Measurements from ENCODE around the gene TMIGD3. TPM values are rescaled to one million over a fixed set of nuclear protein-coding genes. Genes with fewer than 3 reads are reported as not detected.

The TMIGD3 gene
- total RNA-seq, 1 experiment from 2014 or later, result not detected

DNA sequence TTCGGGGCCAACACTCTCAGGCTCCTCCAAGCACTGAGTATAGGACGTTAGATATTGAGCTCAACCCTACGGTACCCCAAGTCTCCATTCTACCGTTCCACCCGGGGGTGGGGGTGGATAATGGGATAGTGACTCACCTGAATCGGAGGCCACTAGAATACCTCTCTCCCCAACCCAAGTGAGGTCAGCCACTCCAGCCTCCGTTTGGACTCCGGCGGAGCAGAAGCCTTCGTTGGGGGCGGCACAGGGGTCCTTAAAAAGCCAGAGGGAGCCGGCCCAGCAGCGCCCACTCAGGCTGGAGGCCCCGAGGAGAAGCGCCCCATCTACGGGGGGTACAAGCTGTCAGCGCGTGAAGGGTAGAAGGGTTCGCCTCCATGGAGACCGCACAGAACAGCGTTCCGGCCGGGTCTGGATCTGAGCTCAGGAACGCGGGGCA is 54.9 kb downstream of the TMIGD3 start:
- POLR2A ChIA-PET, result interaction anchor here (0.7 to 1.0 kb wide), 4 partner anchors 12 to 558 kb away, joined by 3 to 8 read pairs (median 4); no protein-coding TSS in a partner anchor
- peaks cover 31% of the 10 kb centered on the region for H3K4me1 Mint-ChIP-seq
- no peak for DNase-seq (ENCODE audit: low spot score)

DNA sequence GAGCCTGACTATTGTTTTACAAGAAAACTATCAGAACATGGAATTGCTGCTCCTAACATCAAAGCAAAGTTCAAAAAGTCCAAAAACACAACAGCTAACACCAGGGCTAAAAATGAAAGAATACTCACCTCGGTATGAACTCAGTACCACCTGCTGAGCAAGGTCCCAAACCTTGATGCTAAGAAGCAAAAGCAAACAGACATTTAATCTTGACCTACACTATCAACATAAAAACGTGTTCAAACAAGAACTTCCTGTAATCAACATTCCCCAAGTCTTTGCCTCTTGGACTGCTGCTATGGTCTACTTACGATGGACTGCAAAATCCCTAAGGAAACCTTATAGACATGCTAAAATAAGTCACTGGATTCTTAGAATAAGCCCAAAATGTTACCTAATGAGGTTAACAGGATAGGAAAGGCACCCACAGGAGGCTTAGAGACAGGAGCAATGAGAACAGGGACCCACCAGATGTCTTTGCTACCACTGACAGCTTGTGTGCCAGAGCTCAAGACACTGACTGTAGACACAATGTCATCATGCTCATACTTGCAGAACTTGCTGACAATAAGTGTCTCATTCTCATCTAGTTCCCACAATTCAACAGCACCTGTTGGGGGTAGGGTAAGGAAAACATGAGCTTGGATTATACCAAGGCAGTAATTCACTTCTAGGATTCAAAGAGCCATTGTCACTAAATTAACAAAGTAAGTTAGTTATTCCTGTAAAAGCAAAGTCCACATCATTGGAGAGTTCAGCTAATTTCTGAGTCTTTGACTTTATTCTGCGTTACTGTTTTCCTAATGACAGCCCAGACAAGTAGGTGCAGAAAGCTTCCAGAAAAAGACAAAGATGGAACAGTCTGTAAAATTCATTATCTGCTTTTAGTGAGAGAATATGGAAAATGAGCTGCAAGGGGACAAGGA is 56.2 kb downstream of the TMIGD3 start:
- ChIA-PET POLR2A (interaction anchor here (0.7 kb wide), 1 partner anchor 230 kb away, joined by 3 read pairs; no protein-coding TSS in a partner anchor), CTCF (no interaction called here)
- Mint-ChIP-seq H3K4me3 (peak overlapping the region; percentile 100), H3K4me1 (peaks cover 31% of the 10 kb centered on the region), H3K27me3 (ENCODE audit: low read depth) (no peaks in the 10 kb centered on the region), H3K9me3 (no peaks in the 10 kb centered on the region), H3K36me3 (peaks cover 47% of the 10 kb centered on the region), H3K27ac (no peak overlapping the region)
- DNase-seq (ENCODE audit: low spot score) (no peak), ATAC-seq (no peak)
- TF ChIP-seq, protein P1, sequence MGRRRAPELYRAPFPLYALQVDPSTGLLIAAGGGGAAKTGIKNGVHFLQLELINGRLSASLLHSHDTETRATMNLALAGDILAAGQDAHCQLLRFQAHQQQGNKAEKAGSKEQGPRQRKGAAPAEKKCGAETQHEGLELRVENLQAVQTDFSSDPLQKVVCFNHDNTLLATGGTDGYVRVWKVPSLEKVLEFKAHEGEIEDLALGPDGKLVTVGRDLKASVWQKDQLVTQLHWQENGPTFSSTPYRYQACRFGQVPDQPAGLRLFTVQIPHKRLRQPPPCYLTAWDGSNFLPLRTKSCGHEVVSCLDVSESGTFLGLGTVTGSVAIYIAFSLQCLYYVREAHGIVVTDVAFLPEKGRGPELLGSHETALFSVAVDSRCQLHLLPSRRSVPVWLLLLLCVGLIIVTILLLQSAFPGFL (CRISPR knock-in tag; IDR thresholded peaks at IDR 0.05; ENCODE audit: borderline replicate concordance), result no peak
- TF ChIP-seq ZBTB21 (CRISPR knock-in tag; IDR thresholded peaks at IDR 0.05; ENCODE audit: borderline replicate concordance) (no peak), CREM (CRISPR knock-in tag; IDR thresholded peaks at IDR 0.05) (no peak), RORB (CRISPR knock-in tag; IDR thresholded peaks at IDR 0.05) (no peak), CREB1 (CRISPR knock-in tag; IDR thresholded peaks at IDR 0.05) (no peak), ZNF219 (CRISPR knock-in tag; IDR thresholded peaks at IDR 0.05; ENCODE audit: borderline replicate concordance) (no peak), NR1H2 (CRISPR knock-in tag; IDR thresholded peaks at IDR 0.05) (no peak), JAZF1 (CRISPR knock-in tag; IDR thresholded peaks at IDR 0.05) (no peak), KAT7 (CRISPR knock-in tag; IDR thresholded peaks at IDR 0.05; ENCODE audit: borderline replicate concordance) (no peak), ZNF232 (CRISPR knock-in tag; IDR thresholded peaks at IDR 0.05) (no peak), ZNF416 (CRISPR knock-in tag; IDR thresholded peaks at IDR 0.05) (no peak)
- TF ChIP-seq, protein P2, sequence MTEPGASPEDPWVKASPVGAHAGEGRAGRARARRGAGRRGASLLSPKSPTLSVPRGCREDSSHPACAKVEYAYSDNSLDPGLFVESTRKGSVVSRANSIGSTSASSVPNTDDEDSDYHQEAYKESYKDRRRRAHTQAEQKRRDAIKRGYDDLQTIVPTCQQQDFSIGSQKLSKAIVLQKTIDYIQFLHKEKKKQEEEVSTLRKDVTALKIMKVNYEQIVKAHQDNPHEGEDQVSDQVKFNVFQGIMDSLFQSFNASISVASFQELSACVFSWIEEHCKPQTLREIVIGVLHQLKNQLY (CRISPR knock-in tag; IDR thresholded peaks at IDR 0.05), result no peak
- TF ChIP-seq, protein P3, sequence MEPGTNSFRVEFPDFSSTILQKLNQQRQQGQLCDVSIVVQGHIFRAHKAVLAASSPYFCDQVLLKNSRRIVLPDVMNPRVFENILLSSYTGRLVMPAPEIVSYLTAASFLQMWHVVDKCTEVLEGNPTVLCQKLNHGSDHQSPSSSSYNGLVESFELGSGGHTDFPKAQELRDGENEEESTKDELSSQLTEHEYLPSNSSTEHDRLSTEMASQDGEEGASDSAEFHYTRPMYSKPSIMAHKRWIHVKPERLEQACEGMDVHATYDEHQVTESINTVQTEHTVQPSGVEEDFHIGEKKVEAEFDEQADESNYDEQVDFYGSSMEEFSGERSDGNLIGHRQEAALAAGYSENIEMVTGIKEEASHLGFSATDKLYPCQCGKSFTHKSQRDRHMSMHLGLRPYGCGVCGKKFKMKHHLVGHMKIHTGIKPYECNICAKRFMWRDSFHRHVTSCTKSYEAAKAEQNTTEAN (CRISPR knock-in tag; IDR thresholded peaks at IDR 0.05), result no peak
- TF ChIP-seq, protein P4, sequence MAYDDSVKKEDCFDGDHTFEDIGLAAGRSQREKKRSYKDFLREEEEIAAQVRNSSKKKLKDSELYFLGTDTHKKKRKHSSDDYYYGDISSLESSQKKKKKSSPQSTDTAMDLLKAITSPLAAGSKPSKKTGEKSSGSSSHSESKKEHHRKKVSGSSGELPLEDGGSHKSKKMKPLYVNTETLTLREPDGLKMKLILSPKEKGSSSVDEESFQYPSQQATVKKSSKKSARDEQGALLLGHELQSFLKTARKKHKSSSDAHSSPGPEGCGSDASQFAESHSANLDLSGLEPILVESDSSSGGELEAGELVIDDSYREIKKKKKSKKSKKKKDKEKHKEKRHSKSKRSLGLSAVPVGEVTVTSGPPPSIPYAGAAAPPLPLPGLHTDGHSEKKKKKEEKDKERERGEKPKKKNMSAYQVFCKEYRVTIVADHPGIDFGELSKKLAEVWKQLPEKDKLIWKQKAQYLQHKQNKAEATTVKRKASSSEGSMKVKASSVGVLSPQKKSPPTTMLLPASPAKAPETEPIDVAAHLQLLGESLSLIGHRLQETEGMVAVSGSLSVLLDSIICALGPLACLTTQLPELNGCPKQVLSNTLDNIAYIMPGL (CRISPR knock-in tag; IDR thresholded peaks at IDR 0.05), result no peak
- TF ChIP-seq, protein P5, sequence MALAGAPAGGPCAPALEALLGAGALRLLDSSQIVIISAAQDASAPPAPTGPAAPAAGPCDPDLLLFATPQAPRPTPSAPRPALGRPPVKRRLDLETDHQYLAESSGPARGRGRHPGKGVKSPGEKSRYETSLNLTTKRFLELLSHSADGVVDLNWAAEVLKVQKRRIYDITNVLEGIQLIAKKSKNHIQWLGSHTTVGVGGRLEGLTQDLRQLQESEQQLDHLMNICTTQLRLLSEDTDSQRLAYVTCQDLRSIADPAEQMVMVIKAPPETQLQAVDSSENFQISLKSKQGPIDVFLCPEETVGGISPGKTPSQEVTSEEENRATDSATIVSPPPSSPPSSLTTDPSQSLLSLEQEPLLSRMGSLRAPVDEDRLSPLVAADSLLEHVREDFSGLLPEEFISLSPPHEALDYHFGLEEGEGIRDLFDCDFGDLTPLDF (CRISPR knock-in tag; IDR thresholded peaks at IDR 0.05), result no peak
- TF ChIP-seq, protein P6, sequence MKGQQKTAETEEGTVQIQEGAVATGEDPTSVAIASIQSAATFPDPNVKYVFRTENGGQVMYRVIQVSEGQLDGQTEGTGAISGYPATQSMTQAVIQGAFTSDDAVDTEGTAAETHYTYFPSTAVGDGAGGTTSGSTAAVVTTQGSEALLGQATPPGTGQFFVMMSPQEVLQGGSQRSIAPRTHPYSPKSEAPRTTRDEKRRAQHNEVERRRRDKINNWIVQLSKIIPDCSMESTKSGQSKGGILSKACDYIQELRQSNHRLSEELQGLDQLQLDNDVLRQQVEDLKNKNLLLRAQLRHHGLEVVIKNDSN (CRISPR knock-in tag; IDR thresholded peaks at IDR 0.05), result no peak
- TF ChIP-seq, protein P7, sequence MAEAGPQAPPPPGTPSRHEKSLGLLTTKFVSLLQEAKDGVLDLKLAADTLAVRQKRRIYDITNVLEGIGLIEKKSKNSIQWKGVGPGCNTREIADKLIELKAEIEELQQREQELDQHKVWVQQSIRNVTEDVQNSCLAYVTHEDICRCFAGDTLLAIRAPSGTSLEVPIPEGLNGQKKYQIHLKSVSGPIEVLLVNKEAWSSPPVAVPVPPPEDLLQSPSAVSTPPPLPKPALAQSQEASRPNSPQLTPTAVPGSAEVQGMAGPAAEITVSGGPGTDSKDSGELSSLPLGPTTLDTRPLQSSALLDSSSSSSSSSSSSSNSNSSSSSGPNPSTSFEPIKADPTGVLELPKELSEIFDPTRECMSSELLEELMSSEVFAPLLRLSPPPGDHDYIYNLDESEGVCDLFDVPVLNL (CRISPR knock-in tag; IDR thresholded peaks at IDR 0.05; ENCODE audit: borderline replicate concordance, low read depth), result no peak
- TF ChIP-seq, protein P8, sequence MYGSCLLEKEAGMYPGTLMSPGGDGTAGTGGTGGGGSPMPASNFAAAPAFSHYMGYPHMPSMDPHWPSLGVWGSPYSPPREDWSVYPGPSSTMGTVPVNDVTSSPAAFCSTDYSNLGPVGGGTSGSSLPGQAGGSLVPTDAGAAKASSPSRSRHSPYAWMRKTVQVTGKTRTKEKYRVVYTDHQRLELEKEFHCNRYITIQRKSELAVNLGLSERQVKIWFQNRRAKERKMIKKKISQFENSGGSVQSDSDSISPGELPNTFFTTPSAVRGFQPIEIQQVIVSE (CRISPR knock-in tag; IDR thresholded peaks at IDR 0.05; ENCODE audit: borderline replicate concordance), result no peak
- TF ChIP-seq, protein P9, sequence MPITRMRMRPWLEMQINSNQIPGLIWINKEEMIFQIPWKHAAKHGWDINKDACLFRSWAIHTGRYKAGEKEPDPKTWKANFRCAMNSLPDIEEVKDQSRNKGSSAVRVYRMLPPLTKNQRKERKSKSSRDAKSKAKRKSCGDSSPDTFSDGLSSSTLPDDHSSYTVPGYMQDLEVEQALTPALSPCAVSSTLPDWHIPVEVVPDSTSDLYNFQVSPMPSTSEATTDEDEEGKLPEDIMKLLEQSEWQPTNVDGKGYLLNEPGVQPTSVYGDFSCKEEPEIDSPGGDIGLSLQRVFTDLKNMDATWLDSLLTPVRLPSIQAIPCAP (CRISPR knock-in tag; IDR thresholded peaks at IDR 0.05), result no peak

More for the DNA sequence above, 54.9 kb downstream of the TMIGD3 start:
- Mint-ChIP-seq H3K36me3 (peaks cover 36% of the 10 kb centered on the region), H3K27ac (peak overlapping the region; percentile 7; the same call in 1 of the 2 replicates), H3K9me3 (no peaks in the 10 kb centered on the region), H3K4me3 (peak overlapping the region; percentile 100), H3K27me3 (ENCODE audit: low read depth) (no peaks in the 10 kb centered on the region)
- CTCF ChIA-PET, result interaction anchor here (0.7 to 1.5 kb wide), 6 partner anchors 32 to 226 kb away, joined by 3 to 14 read pairs (median 5); no protein-coding TSS in a partner anchor
- ATAC-seq, result no peak
- TF ChIP-seq NR2C2 (CRISPR knock-in tag; IDR thresholded peaks at IDR 0.05) (no peak), TEAD4 (CRISPR knock-in tag; IDR thresholded peaks at IDR 0.05) (no peak), CBFB (CRISPR knock-in tag; IDR thresholded peaks at IDR 0.05; ENCODE audit: low read depth) (no peak), RELA (CRISPR knock-in tag; IDR thresholded peaks at IDR 0.05; ENCODE audit: borderline replicate concordance) (no peak), NFATC4 (CRISPR knock-in tag; IDR thresholded peaks at IDR 0.05) (no peak)
